NCI-H345 (cell line): ENCODE data around the gene LHFPL6.

Experiments used
- DNase-seq: peaks from one replicate; lab custom pipeline; 2025; lab: John Stamatoyannopoulos, UW

LHFPL6 gene

GRCh38 chr13:39602614-39603366 is at the start of gene LHFPL6:
Gene LHFPL6, minus strand, starts transcription at chr13:39603193.
- DNase-seq = peak; percentile 63

- no peak for DNase-seq
Observed at GRCh38 chr13:39646122-39646521, 43.1 kb upstream of the LHFPL6 start.

DNA sequence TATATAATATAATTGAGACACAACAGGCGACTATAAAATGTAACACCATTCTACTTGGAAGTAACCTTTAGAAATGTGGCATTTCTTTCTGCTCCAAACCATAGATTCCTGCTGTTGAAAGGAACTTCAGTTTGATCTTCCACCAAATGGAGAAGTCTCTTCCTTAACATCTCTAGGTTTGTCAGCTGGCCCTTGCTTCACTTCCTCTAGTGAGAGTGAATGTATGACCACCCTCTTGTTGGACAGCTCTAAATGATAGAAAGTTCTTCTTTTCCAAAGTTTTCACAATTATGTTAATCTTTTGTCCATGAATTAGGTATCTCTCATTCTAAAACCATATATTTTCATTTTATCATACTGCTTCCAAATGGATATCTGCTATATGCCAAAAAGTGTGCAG is 38.7 kb upstream of the LHFPL6 start:
- no peak for DNase-seq

GRCh38 chr13:39637890-39638289 is 34.9 kb upstream of the LHFPL6 start:
- DNase-seq = no peak

GRCh38 chr13:39635564-39635963 is 32.6 kb upstream of the LHFPL6 start:
- no peak for DNase-seq

- DNase-seq = no peak
Observed at GRCh38 chr13:39632994-39633393, 30.0 kb upstream of the LHFPL6 start.

GRCh38 chr13:39631307-39631706 is 28.3 kb upstream of the LHFPL6 start:
- DNase-seq = no peak

GRCh38 chr13:39623466-39623865 is 20.5 kb upstream of the LHFPL6 start:
- DNase-seq = no peak

GRCh38 chr13:39618561-39618960 is 15.6 kb upstream of the LHFPL6 start:
- no peak for DNase-seq

DNA sequence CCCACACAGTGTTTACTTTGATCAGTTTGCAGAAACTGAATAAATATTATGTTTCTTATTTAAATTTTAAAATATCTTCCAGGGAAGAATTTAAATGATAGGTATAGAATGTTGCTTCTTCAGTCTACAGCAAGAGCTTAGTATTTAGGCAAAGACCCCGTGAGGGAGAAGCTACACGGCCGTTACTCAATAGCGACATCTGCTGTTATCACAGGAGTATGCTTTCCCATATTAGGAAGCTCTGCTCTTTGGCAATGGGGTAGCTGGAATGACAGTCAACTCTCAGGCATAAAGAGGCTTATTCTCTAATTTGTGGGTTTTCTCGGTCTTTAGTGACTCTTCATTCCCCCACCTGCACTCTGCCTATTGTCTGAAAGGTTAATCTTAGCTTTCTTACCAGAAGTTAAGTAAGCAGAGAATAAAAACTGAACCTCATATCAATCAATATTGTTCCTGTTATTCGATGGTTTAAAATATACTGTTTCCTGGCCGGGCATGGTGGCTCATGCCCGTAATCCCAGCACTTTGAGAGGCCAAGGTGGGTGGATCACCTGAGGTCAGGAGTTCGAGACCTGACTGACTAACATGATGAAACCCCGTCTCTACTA is 13.2 kb upstream of the LHFPL6 start:
- peak; percentile 58 for DNase-seq

- DNase-seq = peak; percentile 69
Observed at GRCh38 chr13:39612023-39612637, 9.1 kb upstream of the LHFPL6 start.

- DNase-seq = no peak
Observed at GRCh38 chr13:39607876-39608275, 4.9 kb upstream of the LHFPL6 start.

DNA sequence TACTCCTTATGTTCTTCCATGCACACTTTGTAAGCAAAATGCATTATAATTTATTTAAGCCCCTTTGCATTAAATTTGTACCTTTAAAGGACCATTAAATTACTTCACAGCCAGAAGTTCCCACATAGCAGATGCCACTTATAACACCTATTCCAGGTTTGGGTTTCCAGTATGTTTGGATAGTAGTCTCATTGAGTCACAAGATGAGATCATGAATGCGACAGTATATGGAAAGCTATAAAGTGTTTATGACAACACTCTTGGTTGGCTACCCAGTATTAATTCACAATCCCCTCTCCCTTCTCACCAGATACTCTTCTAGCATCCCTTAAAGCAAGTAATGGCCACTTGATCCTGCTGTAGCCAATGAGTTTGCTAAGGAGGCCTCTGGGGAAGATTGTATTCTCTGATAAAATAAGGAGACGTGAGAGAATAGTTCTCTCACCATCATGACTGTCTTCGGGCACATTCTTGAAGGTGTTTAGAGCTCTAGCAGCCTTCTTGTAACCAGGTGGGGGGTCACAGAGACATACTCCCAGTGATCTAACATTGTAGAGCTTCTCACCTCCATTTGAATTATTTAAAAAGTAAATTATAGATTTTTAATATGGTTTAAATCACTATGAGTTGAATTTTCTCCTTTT is 2.8 kb upstream of the LHFPL6 start:
- no peak for DNase-seq

DNA sequence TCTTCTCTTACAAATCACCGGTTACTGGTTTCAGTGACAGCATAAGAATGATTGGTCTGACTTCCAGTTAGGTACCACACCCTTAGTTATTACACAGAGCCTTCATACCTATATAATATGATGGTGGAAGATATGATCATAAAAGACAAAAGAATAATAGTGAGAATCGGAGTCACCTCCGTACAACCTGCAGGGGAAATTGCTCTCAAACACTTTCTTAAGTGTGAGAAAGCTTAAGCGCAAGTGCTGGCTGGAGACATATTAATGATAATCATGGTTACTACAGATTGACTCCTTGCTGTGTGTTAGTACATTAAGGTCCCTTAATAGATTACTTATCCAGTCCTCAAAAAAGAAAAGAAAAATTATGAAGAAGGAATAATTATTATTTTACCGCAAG is 1.8 kb upstream of the LHFPL6 start:
- no peak for DNase-seq

DNA sequence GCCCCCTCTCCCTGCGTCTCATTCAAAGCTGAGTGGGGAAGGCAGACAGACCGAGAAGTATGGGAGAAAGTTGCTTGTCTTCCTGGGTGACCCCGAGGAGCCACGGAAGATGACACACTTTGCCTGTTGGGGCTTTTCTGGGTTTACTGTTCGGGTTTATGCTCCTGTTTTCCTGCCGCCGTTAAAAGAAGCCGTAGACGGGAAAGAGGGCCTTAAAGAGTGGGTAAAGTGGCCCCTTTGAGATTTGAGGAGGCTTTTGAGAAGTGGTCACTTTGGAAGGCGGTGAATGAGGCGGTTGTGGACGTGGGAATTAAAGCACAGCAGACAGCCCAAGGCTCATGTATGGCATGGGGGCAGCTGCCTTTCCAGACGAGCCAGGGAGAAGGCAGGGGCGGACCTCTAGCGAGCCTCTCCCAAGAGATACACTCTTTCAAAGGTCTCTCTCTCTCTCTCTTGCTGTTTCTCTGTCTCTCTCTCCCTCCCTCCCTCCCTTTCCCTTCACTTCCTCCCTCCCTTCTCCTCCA is 493 bp upstream of the LHFPL6 start:
- DNase-seq = peak; percentile 17

DNA sequence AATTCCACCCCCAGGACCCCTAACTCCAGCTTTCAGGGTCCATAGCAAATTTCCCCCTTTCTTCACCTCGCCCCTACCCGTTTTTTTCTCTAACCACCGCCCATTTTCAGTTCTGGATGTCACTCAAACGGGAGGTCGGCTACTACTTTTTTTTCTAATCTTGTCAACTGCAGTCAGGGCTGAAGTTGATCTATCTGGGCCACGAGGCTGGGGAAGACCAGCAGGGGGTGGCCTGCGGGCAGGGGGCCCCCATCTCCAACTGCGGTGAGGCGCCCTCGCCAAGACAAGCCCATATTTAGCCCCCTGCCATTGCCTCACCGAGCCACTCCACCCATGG is 748 bp downstream of the LHFPL6 start:
- no peak for DNase-seq

GRCh38 chr13:39601636-39602035 is 1.4 kb downstream of the LHFPL6 start:
- no peak for DNase-seq

GRCh38 chr13:39600766-39601165 is 2.2 kb downstream of the LHFPL6 start:
- no peak for DNase-seq

DNA sequence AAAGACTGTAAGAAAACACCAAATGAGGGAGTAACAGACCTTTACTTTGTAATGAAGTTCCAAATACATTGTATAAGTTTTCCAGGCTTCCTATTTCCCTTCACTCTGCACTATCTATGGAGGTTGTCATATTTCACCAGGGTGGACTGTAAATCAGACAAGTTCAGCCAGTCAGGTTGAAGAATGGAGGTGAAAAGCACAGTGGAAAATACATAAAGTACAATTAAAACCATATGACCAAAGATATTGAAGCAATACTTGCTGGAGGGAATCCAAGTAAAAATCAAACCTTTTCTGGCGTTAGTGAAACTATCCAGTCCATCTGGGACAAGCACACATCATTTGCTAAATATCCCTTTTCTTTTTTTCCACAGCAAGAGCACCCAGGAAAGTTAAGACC is 3.2 kb downstream of the LHFPL6 start:
- DNase-seq = no peak

- DNase-seq = no peak
Observed at GRCh38 chr13:39599012-39599411, 4.0 kb downstream of the LHFPL6 start.

GRCh38 chr13:39597838-39598237 is 5.2 kb downstream of the LHFPL6 start:
- no peak for DNase-seq

DNA sequence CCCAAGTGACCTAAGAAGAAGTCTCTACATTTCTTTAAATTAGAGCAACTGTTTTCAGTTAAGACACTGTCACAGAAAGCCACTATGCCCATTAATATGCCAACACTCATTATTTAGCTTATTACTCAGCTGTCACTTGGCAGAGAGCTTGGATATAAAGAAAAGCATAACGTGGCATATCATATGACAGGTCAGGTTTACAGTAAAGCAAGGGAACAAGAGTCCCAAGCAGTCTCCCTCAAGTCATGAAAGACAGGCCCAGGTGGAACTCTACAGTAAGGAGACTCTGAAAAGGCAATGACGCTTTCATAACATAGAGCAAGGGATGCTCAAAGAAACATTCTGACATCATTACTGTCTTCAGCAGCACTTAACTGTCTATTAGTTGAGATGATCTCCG is 6.3 kb downstream of the LHFPL6 start:
- no peak for DNase-seq

- no peak for DNase-seq
Observed at GRCh38 chr13:39596176-39596575, 6.8 kb downstream of the LHFPL6 start.
